SU-DHL-6 (cell line): ENCODE results near the gene ITPR2.

Experiments
- H2AFZ ChIP-seq: fragments of 200-600 bp; sonication (generic); 2 replicates; pipeline ENCODE4 v1.6.1; 2014; ENCODE audit warnings: low read depth, mild to moderate bottlenecking, moderate library complexity, mixed read lengths, antibody characterized with exemption, low read length; ENCODE audit not compliant: severe bottlenecking
- H3F3A ChIP-seq: fragments of 200-600 bp; shearing (Covaris generic); 2 replicates; pipeline ENCODE4 v1.6.0; 2016; ENCODE audit warnings: antibody characterized with exemption, mild to moderate bottlenecking; ENCODE audit not compliant: insufficient read depth
- H3K27ac ChIP-seq: fragments of 200-600 bp; sonication (generic); 2 replicates; pipeline ENCODE4 v1.5.1; 2016; ENCODE audit warnings: low read depth, mild to moderate bottlenecking, low read length, moderate library complexity, mixed read lengths
- H3K27me3 ChIP-seq: fragments of 200-600 bp; sonication (generic), shearing (Covaris generic); 2 replicates; pipeline ENCODE4 v1.6.0; 2014; ENCODE audit warnings: mild to moderate bottlenecking, low read length
- H3K36me3 ChIP-seq: fragments of 200-600 bp; sonication (generic); 2 replicates; pipeline ENCODE4 v1.6.1; 2014; ENCODE audit warnings: mild to moderate bottlenecking, low read length, mixed read lengths
- H3K4me2 ChIP-seq: fragments of 300-600, 200-600 bp; shearing (Covaris generic), sonication (generic); 2 replicates; pipeline ENCODE4 v1.6.0; 2014; ENCODE audit warnings: low read length, low read depth, mild to moderate bottlenecking; ENCODE audit not compliant: poor library complexity, severe bottlenecking
- H3K4me3 ChIP-seq: fragments of 200-600 bp; sonication (generic); 2 replicates; pipeline ENCODE4 v1.5.1; 2014; ENCODE audit warnings: antibody characterized with exemption, low read length, mild to moderate bottlenecking, mixed read lengths; ENCODE audit not compliant: insufficient read depth, poor library complexity, severe bottlenecking
- H3K79me2 ChIP-seq: fragments of 200-600 bp; sonication (generic); 2 replicates; pipeline ENCODE4 v1.6.1; 2014; ENCODE audit warnings: mild to moderate bottlenecking, low read length, moderate library complexity; ENCODE audit not compliant: insufficient read depth
- H3K9ac ChIP-seq: fragments of 200-600 bp; sonication (generic); 2 replicates; pipeline ENCODE4 v1.7.0; 2014; ENCODE audit warnings: mild to moderate bottlenecking, low read length
- H3K9me2 ChIP-seq: fragments of 200-600 bp; sonication (generic); replicated peaks from 2 replicates; pipeline ENCODE4 v1.6.1; 2014; ENCODE audit warnings: low read length; ENCODE audit not compliant: insufficient read depth
- H3K9me3 ChIP-seq: fragments of 200-600 bp; sonication (generic); 2 replicates; pipeline ENCODE4 v1.6.1; 2014; ENCODE audit warnings: low read length, mixed read lengths; ENCODE audit not compliant: insufficient read depth
- H4K20me1 ChIP-seq: fragments of 200-600 bp; sonication (generic); 2 replicates; pipeline ENCODE4 v1.6.1; 2014; ENCODE audit warnings: low read depth, mild to moderate bottlenecking, antibody characterized with exemption, low read length, moderate library complexity, mixed read lengths
- CTCF ChIP-seq: fragments of 200-600 bp; sonication (generic); IDR thresholded peaks from one replicate; pipeline ENCODE4 v1.5.1; 2017; ENCODE audit warnings: antibody characterized with exemption, mild to moderate bottlenecking, low read length, moderate library complexity; ENCODE audit not compliant: insufficient read depth, poor library complexity, severe bottlenecking
- EZH2phosphoT487 ChIP-seq: fragments of 200-600 bp; sonication (generic), shearing (Covaris generic); conservative IDR thresholded peaks from 2 replicates; pipeline ENCODE4 v1.6.1; 2018; ENCODE audit warnings: mild to moderate bottlenecking, antibody characterized with exemption, low read length, moderate library complexity, mixed read lengths

Gene ITPR2

GRCh38 chr12:26402648-26403047 lies 430.3 kb downstream of the ITPR2 start:
- H3K9ac ChIP-seq, result no peak overlapping the region
- H3K4me3 ChIP-seq, result no peak overlapping the region
- H3K27me3 ChIP-seq, result no peaks in the 10 kb centered on the region
- no peaks in the 10 kb centered on the region for H3K9me2 ChIP-seq
- H3K27ac ChIP-seq, result no peak overlapping the region
- no peaks in the 10 kb centered on the region for H4K20me1 ChIP-seq
- H3K36me3 ChIP-seq, result no peaks in the 10 kb centered on the region
- H3K9me3 ChIP-seq, result no peaks in the 10 kb centered on the region
- H2AFZ ChIP-seq, result no peak overlapping the region
- no peaks in the 10 kb centered on the region for H3F3A ChIP-seq
- no peaks in the 10 kb centered on the region for H3K79me2 ChIP-seq
- TF ChIP-seq EZH2phosphoT487 (no peak), CTCF (no peak)
- no peak overlapping the region for H3K4me2 ChIP-seq

- Histone ChIP-seq H3F3A (no peaks in the 10 kb centered on the region), H3K4me3 (no peak overlapping the region), H4K20me1 (no peaks in the 10 kb centered on the region), H3K36me3 (no peaks in the 10 kb centered on the region), H3K9me2 (no peaks in the 10 kb centered on the region), H3K4me2 (no peak overlapping the region), H3K9ac (no peak overlapping the region), H3K9me3 (no peaks in the 10 kb centered on the region), H2AFZ (no peak overlapping the region), H3K79me2 (no peaks in the 10 kb centered on the region), H3K27ac (no peak overlapping the region), H3K27me3 (no peaks in the 10 kb centered on the region)
- TF ChIP-seq EZH2phosphoT487 (no peak), CTCF (no peak)
Measured at GRCh38 chr12:26401874-26402273, 431.1 kb downstream of the ITPR2 start.

- Histone ChIP-seq H3F3A (no peaks in the 10 kb centered on the region), H3K27me3 (no peaks in the 10 kb centered on the region), H3K79me2 (no peaks in the 10 kb centered on the region), H3K27ac (no peak overlapping the region), H3K36me3 (no peaks in the 10 kb centered on the region), H3K9me2 (no peaks in the 10 kb centered on the region), H3K4me3 (no peak overlapping the region), H3K4me2 (no peak overlapping the region), H3K9me3 (no peaks in the 10 kb centered on the region), H4K20me1 (no peaks in the 10 kb centered on the region), H2AFZ (no peak overlapping the region), H3K9ac (no peak overlapping the region)
- no peak for TF ChIP-seq CTCF
- TF ChIP-seq EZH2phosphoT487, result no peak
Measured at GRCh38 chr12:26400627-26401026, 432.4 kb downstream of the ITPR2 start.
